ENCODE results near the gene RUNX3.

- TF ChIP-seq CTCF (IDR thresholded peaks at IDR 0.05) (no peak), POLR2A (IDR thresholded peaks at IDR 0.05) (no peak)
Measured at GRCh38 chr1:24921938-24922662, 8.0 kb downstream of the RUNX3 start.

All from uterus (tissue), 2 donors.